WTC11 (cell line): ENCODE results near the gene AMDHD2. TPM values are rescaled to one million over a fixed set of nuclear protein-coding genes. Genes with fewer than 3 reads are reported as not detected.
"Not testable (repeated sequence)": the region's sequence is repeated elsewhere in the genome, so short reads cannot be mapped to it uniquely, and the experiment has no call there.

Source experiments
- ATAC-seq: fragments of 200-7000 bp; cut with Tn5 transposase; 2 replicates; pipeline ENCODE4 v1.10.0; 2021; ENCODE audit warnings: mild to moderate bottlenecking, moderate library complexity
- CTCF ChIA-PET: fragments of 300-600 bp; sonication (Branson Sonifier 250); formaldehyde crosslinking; loops from one replicate; lab custom pipeline; 2021; ENCODE audit warnings: antibody characterized with exemption; lab: Charles Lee
- POLR2A ChIA-PET: fragments of 350-600 bp; sonication (Branson Sonifier 250); formaldehyde crosslinking; loops from one replicate; lab custom pipeline; 2021; ENCODE audit warnings: antibody characterized with exemption; lab: Charles Lee
- DNase-seq: peaks from one replicate; pipeline ENCODE4 v3.0.0; 2021; ENCODE audit warnings: low spot score
- H3K27ac Mint-ChIP-seq: 2 replicates; pipeline ENCODE4 v1.8.0; 2021; ENCODE audit warnings: mixed read lengths
- H3K27me3 Mint-ChIP-seq: 2 replicates; pipeline ENCODE4 v1.8.0; 2021; ENCODE audit warnings: low read depth, mild to moderate bottlenecking, moderate library complexity, mixed read lengths
- H3K36me3 Mint-ChIP-seq: 2 replicates; pipeline ENCODE4 v1.8.0; 2021; ENCODE audit warnings: mixed read lengths
- H3K4me1 Mint-ChIP-seq: 2 replicates; pipeline ENCODE4 v1.8.0; 2022; ENCODE audit warnings: mixed read lengths
- H3K4me3 Mint-ChIP-seq: 2 replicates; pipeline ENCODE4 v1.8.0; 2021; ENCODE audit warnings: mild to moderate bottlenecking, moderate library complexity, mixed read lengths
- H3K9me3 Mint-ChIP-seq: 2 replicates; pipeline ENCODE4 v1.8.0; 2021; ENCODE audit warnings: mixed read lengths
- microRNA-seq: library from miRNA; unstranded; fragments of <30 nt; microRNA quantifications from one replicate; pipeline ENCODE4 v1.2.0, GENCODE V29; 2022; ENCODE audit warnings: borderline number of aligned reads
- total RNA-seq: library from RNA; stranded (reverse); gene quantifications from 3 replicates; pipeline ENCODE4 v1.2.3, GENCODE V29; 2021

AMDHD2 gene
- total RNA-seq, 1 experiment from 2014 or later, result 70.9 TPM

- H3K9me3 Mint-ChIP-seq, DNase-seq, CTCF ChIA-PET, H3K27ac Mint-ChIP-seq, H3K4me1 Mint-ChIP-seq, ATAC-seq, H3K36me3 Mint-ChIP-seq, H3K4me3 Mint-ChIP-seq, H3K27me3 Mint-ChIP-seq, POLR2A ChIA-PET: not testable (repeated sequence)
These were observed 56.9 kb downstream of the AMDHD2 start for GRCh38 chr16:2577044-2577443.

DNA sequence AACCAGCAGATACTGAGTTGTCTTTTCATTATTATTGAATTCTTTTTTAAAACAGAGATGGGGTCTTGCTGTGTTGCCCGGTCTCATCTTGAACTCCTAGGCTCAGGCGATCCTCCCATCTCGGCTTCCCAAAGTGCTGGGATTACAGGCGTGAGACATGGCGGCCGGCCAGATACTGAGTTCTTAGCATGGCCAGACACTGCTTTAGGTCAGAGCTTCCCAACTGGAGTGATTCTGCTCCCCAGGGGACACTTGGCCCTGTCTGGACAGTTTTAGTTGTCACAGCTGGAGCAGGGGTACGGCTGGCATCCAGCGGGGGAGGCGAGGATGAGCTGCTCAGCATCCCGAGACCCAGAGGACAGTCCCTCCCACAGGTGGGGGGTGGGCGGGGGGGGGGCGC lies 58.7 kb downstream of the AMDHD2 start:
- H3K27me3 Mint-ChIP-seq, DNase-seq, H3K27ac Mint-ChIP-seq, H3K4me1 Mint-ChIP-seq, CTCF ChIA-PET, H3K9me3 Mint-ChIP-seq, ATAC-seq, H3K4me3 Mint-ChIP-seq, POLR2A ChIA-PET, H3K36me3 Mint-ChIP-seq: not testable (repeated sequence)

GRCh38 chr16:2580143-2580542 lies 60.0 kb downstream of the AMDHD2 start:
- H3K4me1 Mint-ChIP-seq, H3K27ac Mint-ChIP-seq, H3K9me3 Mint-ChIP-seq, H3K4me3 Mint-ChIP-seq, H3K27me3 Mint-ChIP-seq, H3K36me3 Mint-ChIP-seq, POLR2A ChIA-PET, CTCF ChIA-PET: not testable (repeated sequence)
- peak; percentile 62 for DNase-seq
- ATAC-seq, result peak; percentile 90

GRCh38 chr16:2580818-2581217 lies 60.6 kb downstream of the AMDHD2 start:
- H3K27me3 Mint-ChIP-seq, POLR2A ChIA-PET, DNase-seq, H3K4me3 Mint-ChIP-seq, H3K4me1 Mint-ChIP-seq, ATAC-seq, CTCF ChIA-PET, H3K36me3 Mint-ChIP-seq, H3K27ac Mint-ChIP-seq, H3K9me3 Mint-ChIP-seq: not testable (repeated sequence)

Small RNA genes lying within 50 kb of the gene (microRNA-seq; reads per million reads assigned to microRNA genes)
- gene MIR3178, result not detected

Other genes starting within 250 kb of the AMDHD2 start
- gene ABCA3, start 179.6 kb upstream of the AMDHD2 start, total RNA-seq, result 12.1 to 16.8 TPM (median 15.9 TPM) in 3 replicates
- 53.5 to 65.7 TPM (median 54.7 TPM) in 3 replicates for gene CCNF, start 90.9 kb upstream of the AMDHD2 start, total RNA-seq
- gene TEDC2, start 60.3 kb upstream of the AMDHD2 start, total RNA-seq, result 51.7 to 61.6 TPM (median 51.9 TPM) in 3 replicates
- 0.82 to 0.92 TPM (median 0.89 TPM) in 3 replicates for gene NTN3, start 49.1 kb upstream of the AMDHD2 start, total RNA-seq
- 17.3 to 21.0 TPM (median 17.8 TPM) in 3 replicates for gene TBC1D24, start 45.2 kb upstream of the AMDHD2 start, total RNA-seq
- gene ATP6V0C, start 6.4 kb upstream of the AMDHD2 start, total RNA-seq, result 193 to 212 TPM (median 193 TPM) in 3 replicates
- gene CEMP1, start 11.0 kb downstream of the AMDHD2 start, total RNA-seq, result 0.14 to 0.32 TPM (median 0.15 TPM) in 3 replicates
- 25.4 to 31.4 TPM (median 29.6 TPM) in 3 replicates for gene PDPK1, start 17.6 kb downstream of the AMDHD2 start, total RNA-seq
- gene KCTD5, start 162.2 kb downstream of the AMDHD2 start, total RNA-seq, result 24.8 to 27.8 TPM (median 27.2 TPM) in 3 replicates
- 5.1 to 5.4 TPM (median 5.1 TPM) in 3 replicates for gene PRSS27, start 199.9 kb downstream of the AMDHD2 start, total RNA-seq
- 769 to 823 TPM (median 815 TPM) in 3 replicates for gene SRRM2, start 232.3 kb downstream of the AMDHD2 start, total RNA-seq